ENCODE measurements around the gene KLHL29.
"Not testable (repeated sequence)": the region's sequence is repeated elsewhere in the genome, so short reads cannot be mapped to it uniquely, and the experiment has no call there.

Gene KLHL29

GRCh38 chr2:23705771-23706612 lies 321.0 kb downstream of the KLHL29 start:
- DNase-seq: no peak

DNA sequence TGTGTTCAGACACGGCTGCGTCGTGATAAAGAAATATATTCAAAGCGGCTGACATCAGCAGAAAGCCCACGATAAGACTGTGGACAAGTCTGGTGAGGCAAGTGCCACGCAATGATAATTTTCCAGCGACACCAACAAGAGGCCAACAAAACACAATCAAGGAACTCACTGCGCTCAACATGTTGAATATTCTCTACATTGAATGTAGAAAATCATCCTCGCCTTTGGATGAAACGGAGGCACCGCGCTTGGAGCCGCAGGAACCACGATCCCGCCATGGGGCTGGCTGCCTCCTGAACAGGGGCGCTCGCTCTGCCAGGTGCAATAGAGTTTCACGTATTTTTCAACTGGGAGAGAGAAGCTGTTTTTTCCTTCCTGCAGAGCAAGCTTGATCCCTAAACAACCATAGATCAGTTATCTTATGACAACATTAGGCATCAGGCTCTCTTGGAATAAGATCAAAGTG lies 321.7 kb downstream of the KLHL29 start:
- no peak for DNase-seq

DNA sequence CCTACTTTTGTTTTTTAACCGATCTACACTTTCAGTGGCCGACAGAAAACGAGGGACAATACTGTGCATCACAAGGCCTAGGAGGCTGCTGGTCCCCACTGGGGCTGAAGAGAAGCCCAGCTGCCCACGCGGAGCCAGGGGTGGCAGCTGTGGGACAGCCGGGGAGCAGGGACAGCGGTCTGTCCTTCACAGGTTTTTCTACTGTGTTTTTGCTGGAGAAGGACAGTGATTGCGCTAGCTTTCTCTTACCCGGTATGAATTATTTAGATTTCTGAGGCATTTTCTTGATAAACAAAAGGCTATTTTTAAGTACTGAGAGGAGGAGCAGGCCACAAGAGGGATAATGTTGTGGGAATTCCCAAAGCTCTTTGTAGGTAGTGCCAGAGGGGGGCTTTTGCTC lies 322.1 kb downstream of the KLHL29 start:
- no peak for DNase-seq

GRCh38 chr2:23708771-23709170 lies 323.8 kb downstream of the KLHL29 start:
- DNase-seq: no peak

GRCh38 chr2:23709311-23709710 lies 324.3 kb downstream of the KLHL29 start:
- DNase-seq: no peak

DNA sequence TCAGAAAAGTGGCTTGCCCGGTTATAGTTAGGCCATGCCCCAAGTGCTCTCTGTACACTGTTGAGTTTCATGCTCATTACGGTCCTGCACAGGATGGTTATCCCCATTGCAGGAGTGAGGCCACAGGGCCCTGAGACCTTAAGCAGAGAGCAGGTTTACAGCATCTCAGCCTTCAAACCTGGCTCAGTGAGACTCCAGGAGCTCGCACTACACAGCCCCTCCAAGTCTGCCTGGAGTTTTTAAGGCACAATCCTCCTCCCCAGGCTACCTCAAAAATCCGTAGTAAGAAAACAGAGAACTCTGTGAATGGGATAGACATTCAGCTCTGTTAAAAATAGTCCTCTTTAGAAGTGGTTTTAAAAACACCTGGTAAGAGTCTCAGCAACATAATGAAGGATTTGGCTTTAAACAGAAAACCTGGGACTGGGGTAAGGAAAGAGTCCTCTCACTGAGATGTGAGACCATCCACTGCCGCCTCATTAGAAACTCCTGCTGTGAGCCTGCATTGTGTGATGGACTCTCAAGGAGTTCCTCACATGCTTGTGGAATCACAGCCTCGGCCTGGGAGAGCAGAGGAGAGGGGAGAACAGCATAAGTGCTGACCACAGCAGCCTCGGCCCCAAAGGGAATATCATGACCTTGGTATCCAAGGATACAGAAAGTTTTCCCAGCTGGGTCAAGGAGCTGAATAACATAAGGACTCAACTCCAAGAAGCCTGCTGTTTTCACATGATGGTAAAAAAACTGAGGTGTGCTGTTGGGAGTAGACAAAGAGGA lies 327.2 kb downstream of the KLHL29 start:
- no peak for DNase-seq

DNA sequence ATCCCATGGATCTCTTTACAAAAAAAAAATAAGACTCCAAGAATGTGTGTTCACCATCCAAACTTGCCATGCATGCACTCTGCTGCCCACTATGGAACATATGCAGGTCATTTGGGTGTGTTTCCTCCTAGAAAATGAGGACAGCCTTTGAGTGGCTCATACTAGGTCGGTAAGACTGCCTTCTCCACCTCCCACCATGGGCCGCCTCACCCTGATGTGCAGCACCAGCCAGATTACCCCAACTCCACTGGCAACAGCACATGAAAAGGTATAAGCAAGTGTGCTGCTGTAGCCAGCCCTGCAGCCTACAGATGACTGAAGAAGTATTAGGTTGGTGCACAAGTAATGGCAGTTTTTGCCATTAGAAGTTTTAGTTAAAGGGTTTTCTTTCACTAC lies 327.8 kb downstream of the KLHL29 start:
- DNase-seq: no peak

GRCh38 chr2:23713351-23713750 lies 328.4 kb downstream of the KLHL29 start:
- DNase-seq: no peak

DNA sequence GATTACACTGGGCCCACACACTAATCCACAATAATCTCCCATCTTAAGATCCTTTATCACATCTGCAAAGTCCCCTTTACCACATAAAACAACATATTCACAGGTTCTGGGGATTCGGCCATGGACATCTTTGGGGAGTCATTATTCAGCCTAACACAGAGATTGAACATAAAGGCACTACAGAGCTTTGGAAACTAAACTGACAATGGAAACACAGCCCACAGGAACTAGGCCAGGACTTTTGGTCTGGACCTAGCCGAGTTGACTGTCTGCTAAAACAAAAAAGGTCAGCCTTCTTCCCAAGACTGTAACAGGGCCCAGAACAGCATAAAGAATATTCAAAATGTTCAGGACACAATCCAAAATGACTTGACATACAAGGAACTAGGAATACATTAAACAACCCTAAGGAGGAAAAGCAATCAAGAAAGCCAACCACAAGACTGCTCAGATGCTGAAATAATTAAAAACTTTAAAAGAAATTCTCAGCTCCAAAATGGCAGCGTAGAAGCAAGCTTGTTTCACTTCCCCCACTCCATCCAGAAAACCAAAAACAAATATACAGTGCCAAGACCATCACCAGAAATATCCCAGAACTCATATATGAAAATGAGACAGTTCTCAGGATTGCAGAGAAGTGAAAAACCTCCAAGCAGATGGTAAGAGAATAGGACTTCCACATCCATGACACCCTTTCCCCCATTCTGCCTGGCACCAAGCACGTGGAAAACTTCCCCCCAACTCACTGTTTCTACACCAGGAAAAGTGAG lies 334.1 kb downstream of the KLHL29 start:
- DNase-seq: no peak

DNA sequence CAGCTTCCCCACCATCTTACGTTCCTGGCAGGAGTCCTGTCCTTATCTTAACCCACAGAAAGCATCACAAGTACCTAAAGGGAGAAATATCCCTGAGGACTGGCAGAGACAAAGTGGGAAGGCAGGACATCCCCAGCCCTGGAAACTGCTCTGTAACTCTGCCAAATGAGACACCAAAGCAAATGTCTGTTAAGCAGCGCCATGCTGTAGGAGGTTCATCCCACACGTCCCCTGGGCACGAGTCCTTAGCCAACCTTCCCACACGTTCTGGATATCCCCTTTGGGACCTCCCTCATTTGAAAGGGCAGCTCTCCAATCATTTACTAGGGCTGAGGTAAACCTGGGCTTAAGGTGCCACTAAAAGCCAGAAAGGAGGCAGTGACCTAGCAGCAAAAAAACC lies 334.7 kb downstream of the KLHL29 start:
- DNase-seq: no peak

GRCh38 chr2:23720705-23721453 lies 335.9 kb downstream of the KLHL29 start:
- no peak for DNase-seq

DNA sequence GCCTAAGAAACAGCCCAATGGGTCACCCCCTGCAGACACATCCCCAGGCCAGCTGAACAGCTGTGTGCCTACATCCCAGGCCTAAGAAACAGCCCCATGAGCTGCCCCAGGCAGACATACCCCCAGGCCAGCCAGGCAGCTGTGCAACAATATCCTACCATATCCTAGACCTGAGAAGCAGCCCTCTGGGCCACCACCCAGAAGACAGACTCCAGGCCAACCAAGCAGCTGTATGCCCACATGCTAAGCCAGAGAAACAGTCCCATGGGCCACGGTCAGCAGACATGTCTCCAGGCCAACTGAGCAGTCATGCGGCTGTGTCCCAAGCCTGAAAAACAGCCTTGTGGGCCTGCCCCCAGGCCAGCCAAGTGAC lies 336.5 kb downstream of the KLHL29 start:
- no peak for DNase-seq

GRCh38 chr2:23722255-23722654 lies 337.3 kb downstream of the KLHL29 start:
- no peak for DNase-seq

DNA sequence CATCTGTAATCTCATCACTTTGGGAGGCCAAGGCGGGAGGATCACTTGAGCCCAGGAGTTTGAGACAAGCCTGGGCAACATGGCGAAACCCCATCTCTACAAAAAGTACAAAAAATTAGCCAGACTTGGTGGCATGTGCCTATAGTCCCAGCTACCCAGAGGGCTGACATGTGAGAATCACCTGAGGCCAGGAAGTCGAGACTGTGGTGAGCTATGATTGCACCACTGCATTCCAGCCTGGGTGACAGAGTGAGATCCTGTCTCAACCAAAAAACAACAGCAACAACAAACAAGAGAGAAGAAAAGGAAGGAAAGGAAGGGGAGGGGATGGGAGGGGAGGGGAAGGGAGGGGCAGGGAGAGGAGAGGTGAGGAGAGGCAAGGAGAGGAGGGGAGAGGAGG lies 338.1 kb downstream of the KLHL29 start:
- DNase-seq: not testable (repeated sequence)

- no peak for DNase-seq
Measured at GRCh38 chr2:23734416-23734815, 349.4 kb downstream of the KLHL29 start.

DNA sequence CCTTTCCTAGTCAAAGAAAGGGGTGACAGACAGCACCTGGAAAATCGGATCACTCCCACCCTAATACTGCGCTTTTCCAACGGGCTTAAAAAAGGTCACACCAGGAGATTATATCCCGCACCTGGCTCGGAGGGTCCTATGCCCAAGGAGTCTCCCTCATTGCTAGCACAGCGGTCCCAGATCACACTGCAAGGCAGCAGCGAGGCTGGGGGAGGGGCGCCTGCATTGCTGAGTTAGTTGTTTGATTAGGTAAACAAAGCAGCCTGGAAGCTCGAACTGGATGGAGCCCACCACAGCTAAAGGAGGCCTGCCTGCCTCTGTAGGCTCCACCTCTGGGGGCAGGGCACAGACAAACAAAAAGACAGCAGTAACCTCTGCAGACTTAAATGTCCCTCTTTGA lies 351.8 kb downstream of the KLHL29 start:
- not testable (repeated sequence) for DNase-seq

- DNase-seq: no peak
Measured at GRCh38 chr2:23745068-23745725, 360.2 kb downstream of the KLHL29 start.

- DNase-seq: no peak
Measured at GRCh38 chr2:23745726-23746105, 360.7 kb downstream of the KLHL29 start.

DNA sequence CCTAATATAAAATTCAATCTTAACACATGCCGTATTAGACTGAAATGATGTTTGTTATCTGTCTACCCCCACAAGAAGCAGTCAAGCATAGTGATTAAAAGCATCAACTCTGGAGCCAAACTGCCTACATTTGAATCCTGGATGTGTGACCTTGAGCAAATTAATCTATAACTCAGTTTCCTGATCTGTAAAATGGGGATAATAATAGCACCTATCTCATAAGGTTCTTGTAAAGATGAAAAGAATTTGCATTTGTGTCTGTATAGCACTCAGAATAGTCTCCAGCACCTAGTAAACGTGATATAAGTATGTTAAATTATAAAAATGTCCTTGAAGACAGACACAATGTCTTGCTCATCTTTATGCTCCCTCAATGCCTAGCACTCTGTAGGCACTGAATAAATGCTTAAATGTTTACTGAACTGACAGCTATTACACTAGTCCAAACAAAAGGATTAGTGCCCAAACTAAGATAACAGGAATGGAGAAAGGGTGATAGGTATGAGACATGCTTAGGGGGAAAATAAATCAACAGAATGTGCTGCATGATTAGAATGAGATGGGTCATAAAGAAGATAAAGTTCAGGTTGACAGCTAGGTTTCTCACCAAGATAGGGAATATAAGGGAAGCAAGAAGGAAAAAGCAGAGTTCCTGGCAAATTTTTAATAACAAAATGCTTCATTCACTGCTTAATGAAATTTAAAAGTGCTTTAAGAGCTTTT lies 361.3 kb downstream of the KLHL29 start:
- no peak for DNase-seq

GRCh38 chr2:23751747-23752265 lies 366.8 kb downstream of the KLHL29 start:
- DNase-seq: no peak
